K562 (cell line): ENCODE measurements around the gene KLK11. TPM values are rescaled to one million over a fixed set of nuclear protein-coding genes. Genes with fewer than 3 reads are reported as not detected.

Experiments
- ETV6 ChIP-seq, 3 experiments: fragments of 150-350 bp in 1 of 3; sonication (generic) in 1 of 3; formaldehyde crosslinking in 1 of 3; IDR thresholded peaks; 2 replicates each; pipeline versions ENCODE4 v1.6.1 to v1.8.0; 2014 to 2022; ENCODE audit warnings: borderline replicate concordance in 2 of 3, low read depth in 2 of 3, antibody characterized with exemption in 1 of 3, low read length in 1 of 3, mild to moderate bottlenecking in 1 of 3, missing genetic modification reagents in 1 of 3
- L3MBTL2 ChIP-seq: fragments of 450-650 bp; IDR thresholded peaks from 2 replicates; pipeline ENCODE4 v1.6.1; 2016; ENCODE audit warnings: mild to moderate bottlenecking, moderate library complexity
- STAG1 ChIP-seq: sonication (generic); formaldehyde crosslinking; IDR thresholded peaks from 2 replicates; pipeline ENCODE4 v1.5.0; 2020; ENCODE audit warnings: missing genetic modification reagents, borderline replicate concordance
- TRIM28 ChIP-seq: fragments of 450-650 bp; IDR thresholded peaks from 2 replicates; pipeline ENCODE4 v1.6.1; 2017
- ZBTB8A ChIP-seq: fragments of 450-650 bp; IDR thresholded peaks from 2 replicates; pipeline ENCODE4 v1.6.1; 2018; ENCODE audit warnings: mild to moderate bottlenecking, moderate library complexity; ENCODE audit not compliant: partially characterized antibody
- polyA plus RNA-seq, 8 experiments: library from polyadenylated mRNA; depleted of rRNA in 4 of 8; stranded (reverse) in 5 of 8; unstranded in 3 of 8; fragments of >200 nt; fragmentation: Nextera tagmentation in 2 of 8; fragmentation: Illumina TruSeq in 1 of 8; extraction: Ambion mirVana in 2 of 8; extraction: Trizol in 1 of 8; gene quantifications; 2 replicates each; pipeline versions ENCODE4 v1.2.1 to v1.2.3, GENCODE V29; 2011 to 2014; ENCODE audit warnings: inconsistent platforms in 1 of 8, missing spikeins in 1 of 8
- total RNA-seq, 7 experiments: library from RNA; depleted of rRNA in 6 of 7; stranded (reverse); fragments of >200 nt in 6 of 7; fragmentation: Illumina TruSeq in 2 of 7; extraction: Trizol in 2 of 7; gene quantifications; 2 replicates each; pipeline versions ENCODE4 v1.2.1 to v1.2.3, GENCODE V29; 2011 to 2021; ENCODE audit warnings: low replicate concordance in 1 of 7
- TF ChIP-seq, protein P1 (sequence below), 2 experiments: fragments of 450-650 bp; IDR thresholded peaks; 2 replicates each; pipeline ENCODE4 v1.6.1; 2018; ENCODE audit warnings: mild to moderate bottlenecking in 2 of 2, low read depth in 1 of 2; ENCODE audit not compliant: partially characterized antibody in 2 of 2

Gene KLK11
- total and polyA plus RNA-seq, 9 of the 15 experiments (the other 6 are each of a cell fraction or from before 2014, with no cell fraction given) = not detected

DNA sequence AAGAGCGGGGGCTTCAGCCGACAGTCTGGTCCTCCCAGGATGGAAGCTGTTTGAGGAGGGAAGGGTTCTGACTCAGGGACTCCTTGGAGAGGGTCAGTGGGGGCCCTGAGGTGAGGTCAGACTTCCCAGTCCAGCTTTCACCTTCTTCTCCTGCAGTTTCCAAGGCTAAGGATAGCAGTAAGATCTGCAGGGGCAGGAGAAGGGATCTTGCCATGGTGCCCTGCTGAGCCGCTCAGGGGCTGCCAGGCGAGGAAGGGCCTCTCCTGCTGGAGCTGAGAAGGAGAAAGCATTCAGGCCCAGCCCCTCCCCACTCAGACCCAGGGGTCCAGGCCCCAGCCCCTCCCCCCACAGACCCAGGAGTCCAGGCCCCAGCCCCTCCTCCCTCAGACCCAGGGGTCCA lies 44.2 kb downstream of the KLK11 start (continued):
- TF ChIP-seq, protein P1, sequence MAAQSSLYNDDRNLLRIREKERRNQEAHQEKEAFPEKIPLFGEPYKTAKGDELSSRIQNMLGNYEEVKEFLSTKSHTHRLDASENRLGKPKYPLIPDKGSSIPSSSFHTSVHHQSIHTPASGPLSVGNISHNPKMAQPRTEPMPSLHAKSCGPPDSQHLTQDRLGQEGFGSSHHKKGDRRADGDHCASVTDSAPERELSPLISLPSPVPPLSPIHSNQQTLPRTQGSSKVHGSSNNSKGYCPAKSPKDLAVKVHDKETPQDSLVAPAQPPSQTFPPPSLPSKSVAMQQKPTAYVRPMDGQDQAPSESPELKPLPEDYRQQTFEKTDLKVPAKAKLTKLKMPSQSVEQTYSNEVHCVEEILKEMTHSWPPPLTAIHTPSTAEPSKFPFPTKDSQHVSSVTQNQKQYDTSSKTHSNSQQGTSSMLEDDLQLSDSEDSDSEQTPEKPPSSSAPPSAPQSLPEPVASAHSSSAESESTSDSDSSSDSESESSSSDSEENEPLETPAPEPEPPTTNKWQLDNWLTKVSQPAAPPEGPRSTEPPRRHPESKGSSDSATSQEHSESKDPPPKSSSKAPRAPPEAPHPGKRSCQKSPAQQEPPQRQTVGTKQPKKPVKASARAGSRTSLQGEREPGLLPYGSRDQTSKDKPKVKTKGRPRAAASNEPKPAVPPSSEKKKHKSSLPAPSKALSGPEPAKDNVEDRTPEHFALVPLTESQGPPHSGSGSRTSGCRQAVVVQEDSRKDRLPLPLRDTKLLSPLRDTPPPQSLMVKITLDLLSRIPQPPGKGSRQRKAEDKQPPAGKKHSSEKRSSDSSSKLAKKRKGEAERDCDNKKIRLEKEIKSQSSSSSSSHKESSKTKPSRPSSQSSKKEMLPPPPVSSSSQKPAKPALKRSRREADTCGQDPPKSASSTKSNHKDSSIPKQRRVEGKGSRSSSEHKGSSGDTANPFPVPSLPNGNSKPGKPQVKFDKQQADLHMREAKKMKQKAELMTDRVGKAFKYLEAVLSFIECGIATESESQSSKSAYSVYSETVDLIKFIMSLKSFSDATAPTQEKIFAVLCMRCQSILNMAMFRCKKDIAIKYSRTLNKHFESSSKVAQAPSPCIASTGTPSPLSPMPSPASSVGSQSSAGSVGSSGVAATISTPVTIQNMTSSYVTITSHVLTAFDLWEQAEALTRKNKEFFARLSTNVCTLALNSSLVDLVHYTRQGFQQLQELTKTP (IDR thresholded peaks at IDR 0.05; ENCODE audit: low read depth in 1 of 2, partially characterized antibody in 2 of 2) = no peak
- no peak for TF ChIP-seq ZBTB8A
- TF ChIP-seq ETV6 (IDR thresholded peaks at IDR 0.05; ENCODE audit: borderline replicate concordance in 1 of 2, low read depth in 2 of 2, low read length in 1 of 2) = no peak
- TF ChIP-seq ETV6 (CRISPR knock-in tag; IDR thresholded peaks at IDR 0.05; ENCODE audit: borderline replicate concordance) = no peak
- no peak for TF ChIP-seq STAG1 (CRISPR knock-in tag)
- TF ChIP-seq L3MBTL2 = no peak
- no peak for TF ChIP-seq TRIM28
